Activated CD4-positive, alpha-beta T cell treated with anti-CD3 and anti-CD28 coated beads, Interleukin-2, amount 50 U/mL, for 1 hour (primary cell): Measurements from ENCODE around the gene TAF6.

Experiments
- DNase-seq: peaks from one replicate; pipeline ENCODE4 v3.0.0-alpha.2; 2020

TAF6 gene

GRCh38 chr7:100119970-100120732 lies 993 bp upstream of the TAF6 start:
- DNase-seq = peak; percentile 65

GRCh38 chr7:100118388-100119071 lies 628 bp downstream of the TAF6 start:
- DNase-seq = no peak

GRCh38 chr7:100115026-100115425 lies 4.1 kb downstream of the TAF6 start:
- DNase-seq = no peak

GRCh38 chr7:100111914-100112313 lies 7.2 kb downstream of the TAF6 start:
- DNase-seq = no peak

GRCh38 chr7:100111156-100111555 lies 8.0 kb downstream of the TAF6 start:
- no peak for DNase-seq

- no peak for DNase-seq
These were observed 9.5 kb downstream of the TAF6 start for GRCh38 chr7:100109521-100110163.

- no peak for DNase-seq
These were observed 11.3 kb downstream of the TAF6 start for GRCh38 chr7:100107890-100108289.

- DNase-seq = no peak
These were observed 11.9 kb downstream of the TAF6 start for GRCh38 chr7:100107125-100107737.

GRCh38 chr7:100106633-100107032 lies 12.5 kb downstream of the TAF6 start:
- no peak for DNase-seq

GRCh38 chr7:100105534-100105933 lies 13.6 kb downstream of the TAF6 start:
- DNase-seq = no peak

GRCh38 chr7:100102950-100103840 lies 16.0 kb downstream of the TAF6 start:
- DNase-seq = no peak

GRCh38 chr7:100101016-100101862 lies 17.9 kb downstream of the TAF6 start, which contains the start of the genes AP4M1 and MCM7:
TSS of gene AP4M1 (plus strand) at chr7:100101643. CDS start at chr7:100101715, 72 bp downstream.
TSS of gene MCM7 (minus strand) at chr7:100101397. CDS start at chr7:100101294, 103 bp downstream.
- DNase-seq = peak; percentile 92

- peak; percentile 79 for DNase-seq
These were observed 18.6 kb downstream of the TAF6 start for GRCh38 chr7:100100420-100101015.

- no peak for DNase-seq
These were observed 19.7 kb downstream of the TAF6 start for GRCh38 chr7:100099452-100099851.

- no peak for DNase-seq
These were observed 20.2 kb downstream of the TAF6 start for GRCh38 chr7:100098913-100099312.

- DNase-seq = no peak
These were observed 23.5 kb downstream of the TAF6 start for GRCh38 chr7:100095704-100096103.

- DNase-seq = no peak
These were observed 23.9 kb downstream of the TAF6 start for GRCh38 chr7:100095289-100095688.

GRCh38 chr7:100093925-100094486 lies 25.2 kb downstream of the TAF6 start:
- no peak for DNase-seq

GRCh38 chr7:100093498-100093897 lies 25.7 kb downstream of the TAF6 start:
- no peak for DNase-seq

GRCh38 chr7:100093054-100093453 lies 26.1 kb downstream of the TAF6 start:
- DNase-seq = no peak
